Neural progenitor cell (in vitro differentiated cells): ENCODE results near the gene NKX1-2. TPM values are rescaled to one million over a fixed set of nuclear protein-coding genes. Genes with fewer than 3 reads are reported as not detected.

ENCODE experiments used
- DNase-seq: peaks from one replicate; pipeline ENCODE4 v3.0.0-alpha.2; 2016; ENCODE audit warnings: low spot score
- H2AFZ ChIP-seq: fragments of 200-600 bp; sonication (generic); replicated peaks from 2 replicates; pipeline ENCODE4 v1.6.1; 2016; ENCODE audit warnings: antibody characterized with exemption
- H3F3A ChIP-seq: fragments of 200-600 bp; sonication (generic); 2 replicates; pipeline ENCODE4 v1.6.1; 2016; ENCODE audit warnings: antibody characterized with exemption, low read depth
- H3K27ac ChIP-seq: fragments of 200-600 bp; sonication (generic); 2 replicates; pipeline ENCODE4 v1.5.1; 2016; ENCODE audit warnings: mild to moderate bottlenecking
- H3K27me3 ChIP-seq: fragments of 200-600 bp; sonication (generic); 2 replicates; pipeline ENCODE4 v1.6.1; 2016; ENCODE audit warnings: mild to moderate bottlenecking, moderate library complexity
- H3K36me3 ChIP-seq: fragments of 200-600 bp; sonication (generic); 2 replicates; pipeline ENCODE4 v1.5.1; 2016
- H3K4me1 ChIP-seq: fragments of 200-600 bp; sonication (generic); 2 replicates; pipeline ENCODE4 v1.6.1; 2016; ENCODE audit warnings: mixed run types
- H3K4me2 ChIP-seq: fragments of 200-600 bp; sonication (generic); 2 replicates; pipeline ENCODE4 v1.6.1; 2016
- H3K4me3 ChIP-seq: fragments of 200-600 bp; sonication (generic); 2 replicates; pipeline ENCODE4 v1.5.1; 2016
- H3K79me2 ChIP-seq: fragments of 200-600 bp; sonication (generic); 2 replicates; pipeline ENCODE4 v1.6.1; 2016; ENCODE audit warnings: low read depth
- H3K9ac ChIP-seq: fragments of 200-600 bp; sonication (generic); 2 replicates; pipeline ENCODE4 v1.6.1; 2016
- H3K9me3 ChIP-seq: fragments of 200-600 bp; sonication (generic); 2 replicates; pipeline ENCODE4 v1.5.1; 2016; ENCODE audit warnings: low read depth
- H4K20me1 ChIP-seq: fragments of 200-600 bp; sonication (generic); 2 replicates; pipeline ENCODE4 v1.6.1; 2016; ENCODE audit warnings: low read depth
- H3K27ac Mint-ChIP-seq: 3 replicates; pipeline ENCODE4 v1.8.0; 2021; ENCODE audit warnings: mixed read lengths
- H3K27me3 Mint-ChIP-seq: 2 replicates; pipeline ENCODE4 v1.8.0; 2022; ENCODE audit warnings: low read depth, mild to moderate bottlenecking, inconsistent platforms, moderate library complexity, mixed read lengths; ENCODE audit not compliant: insufficient read depth
- H3K36me3 Mint-ChIP-seq: 3 replicates; pipeline ENCODE4 v1.8.0; 2021; ENCODE audit warnings: mixed read lengths
- H3K4me1 Mint-ChIP-seq: 3 replicates; pipeline ENCODE4 v1.8.0; 2021; ENCODE audit warnings: mixed read lengths
- H3K4me3 Mint-ChIP-seq: 3 replicates; pipeline ENCODE4 v1.8.0; 2021; ENCODE audit warnings: mild to moderate bottlenecking, moderate library complexity, mixed read lengths
- H3K9me3 Mint-ChIP-seq: 3 replicates; pipeline ENCODE4 v1.8.0; 2020; ENCODE audit warnings: mixed read lengths
- CTCF ChIP-seq: fragments of 200-600 bp; sonication (generic); IDR thresholded peaks from 2 replicates; pipeline ENCODE4 v1.5.1; 2017; ENCODE audit warnings: antibody characterized with exemption, mild to moderate bottlenecking
- EZH2 ChIP-seq: fragments of 200-600 bp; sonication (generic); IDR thresholded peaks from 2 replicates; pipeline ENCODE4 v1.6.1; 2017; ENCODE audit warnings: antibody characterized with exemption, mild to moderate bottlenecking, moderate library complexity
- EZH2phosphoT487 ChIP-seq: fragments of 200-600 bp; sonication (generic); IDR thresholded peaks from 2 replicates; pipeline ENCODE4 v1.6.1; 2017; ENCODE audit warnings: antibody characterized with exemption
- total RNA-seq: library from RNA; depleted of rRNA; stranded (reverse); fragments of >200 nt; gene quantifications from 2 replicates; pipeline ENCODE4 v1.2.3, GENCODE V29; 2015; ENCODE audit warnings: low replicate concordance

The NKX1-2 gene
- total RNA-seq, 1 donor from 2014 or later: not detected

- Mint-ChIP-seq H3K4me3 (peak overlapping the region; percentile 84), H3K4me1 (peaks cover 9% of the 10 kb centered on the region), H3K9me3 (no peaks in the 10 kb centered on the region), H3K27ac (no peak overlapping the region), H3K27me3 (peaks cover 22% of the 10 kb centered on the region), H3K36me3 (no peaks in the 10 kb centered on the region)
- H3K79me2 ChIP-seq: peaks cover 13% of the 10 kb centered on the region
- H2AFZ ChIP-seq: no peak overlapping the region
- no peaks in the 10 kb centered on the region for H3K9me3 ChIP-seq
- no peak overlapping the region for H3K4me3 ChIP-seq
- H3K36me3 ChIP-seq: no peaks in the 10 kb centered on the region
- no peak overlapping the region for H3K4me2 ChIP-seq
- no peak overlapping the region for H3K27ac ChIP-seq
- H3K9ac ChIP-seq: no peak overlapping the region
- DNase-seq: no peak
- H3F3A ChIP-seq: peaks cover 4% of the 10 kb centered on the region
- TF ChIP-seq EZH2 (no peak), EZH2phosphoT487 (no peak), CTCF (no peak)
- peaks cover 12% of the 10 kb centered on the region for H4K20me1 ChIP-seq
- H3K27me3 ChIP-seq: peaks cover 44% of the 10 kb centered on the region
- peaks cover 7% of the 10 kb centered on the region for H3K4me1 ChIP-seq
Observed at GRCh38 chr10:124419635-124420034, 30.2 kb downstream of the NKX1-2 start.

- Histone ChIP-seq H3K79me2 (peaks cover 13% of the 10 kb centered on the region), H3K36me3 (no peaks in the 10 kb centered on the region), H4K20me1 (peaks cover 12% of the 10 kb centered on the region), H2AFZ (peak within 1 kb of the TSS; percentile 81), H3K4me2 (peak within 1 kb of the TSS; percentile 81), H3K9me3 (no peaks in the 10 kb centered on the region), H3F3A (peaks cover 4% of the 10 kb centered on the region), H3K27ac (no peak within 1 kb of the TSS), H3K27me3 (peaks cover 44% of the 10 kb centered on the region), H3K4me1 (peaks cover 7% of the 10 kb centered on the region), H3K4me3 (peak within 1 kb of the TSS; percentile 72), H3K9ac (no peak within 1 kb of the TSS)
- Mint-ChIP-seq H3K4me1 (peaks cover 9% of the 10 kb centered on the region), H3K27me3 (peaks cover 20% of the 10 kb centered on the region), H3K27ac (no peak within 1 kb of the TSS), H3K4me3 (peak within 1 kb of the TSS; percentile 91), H3K36me3 (no peaks in the 10 kb centered on the region), H3K9me3 (no peaks in the 10 kb centered on the region)
- TF ChIP-seq EZH2phosphoT487: peak; percentile 10
- TF ChIP-seq EZH2: peak; percentile 40
- TF ChIP-seq CTCF: peak; percentile 42
- DNase-seq: peak; percentile 99
Observed at GRCh38 chr10:124418726-124419501, 30.9 kb downstream of the NKX1-2 start, which contains the start of gene OAT. Gene OAT, minus strand, starts transcription at chr10:124418923. Its CDS starts 6,752 bp downstream, at chr10:124412171.

- Histone ChIP-seq H3K27ac (no peak overlapping the region), H2AFZ (peak overlapping the region; percentile 61)
Observed at GRCh38 chr10:124417895-124418725, 31.7 kb downstream of the NKX1-2 start.

More at GRCh38 chr10:124417895-124418725, 31.7 kb downstream of the NKX1-2 start:
- Histone ChIP-seq H3K36me3 (no peaks in the 10 kb centered on the region), H3K27me3 (peaks cover 44% of the 10 kb centered on the region), H3F3A (peaks cover 4% of the 10 kb centered on the region), H3K4me2 (peak overlapping the region; percentile 81), H3K9ac (no peak overlapping the region), H3K9me3 (no peaks in the 10 kb centered on the region), H3K4me1 (peaks cover 7% of the 10 kb centered on the region), H3K79me2 (peaks cover 13% of the 10 kb centered on the region), H4K20me1 (peaks cover 12% of the 10 kb centered on the region), H3K4me3 (peak overlapping the region; percentile 72)
- Mint-ChIP-seq H3K27me3 (peaks cover 16% of the 10 kb centered on the region), H3K27ac (no peak overlapping the region), H3K36me3 (no peaks in the 10 kb centered on the region), H3K4me3 (peak overlapping the region; percentile 91), H3K4me1 (peaks cover 9% of the 10 kb centered on the region), H3K9me3 (no peaks in the 10 kb centered on the region)
- DNase-seq: peak; percentile 74
- TF ChIP-seq EZH2phosphoT487 (peak; percentile 9), CTCF (no peak), EZH2 (no peak)
